ENCODE data around the gene MARS1. TPM values are rescaled to one million over a fixed set of nuclear protein-coding genes. Genes with fewer than 3 reads are reported as not detected.

The MARS1 gene
- total RNA-seq, 4 donors from 2014 or later: 54.2 to 94.6 (median 69.6) TPM

- DNase-seq: no peak
- WGBS, 2 donors: 86 to 93% methylated on average over 12 of the region's 12 CpGs
- Histone ChIP-seq H3K9me3 (no peaks in the 10 kb centered on the region), H3K36me3 (no peaks in the 10 kb centered on the region), H3K4me1 (peaks cover 17 to 34% (median 27%) of the 10 kb centered on the region in 3 donors), H3K27ac (no peak overlapping the region), H3K4me3 (no peak overlapping the region), H3K27me3 (peaks cover 0 to 68% (median 0%) of the 10 kb centered on the region in 4 donors)
- intact Hi-C loops (cut with DNase I): no loop called here
- TF ChIP-seq CTCF (IDR thresholded peaks at IDR 0.05) (no peak), POLR2A (IDR thresholded peaks at IDR 0.05) (no peak)
Measured at GRCh38 chr12:57464569-57464968, 23.3 kb upstream of the MARS1 start.

GRCh38 chr12:57465030-57465746 is 22.7 kb upstream of the MARS1 start:
- TF ChIP-seq CTCF (IDR thresholded peaks at IDR 0.05) (no peak), POLR2A (IDR thresholded peaks at IDR 0.05) (no peak)
- intact Hi-C loops (cut with DNase I): no loop called here
- Histone ChIP-seq H3K4me1 (peaks cover 13 to 28% (median 21%) of the 10 kb centered on the region in 3 donors), H3K4me3 (no peak overlapping the region), H3K27ac (no peak overlapping the region), H3K36me3 (no peaks in the 10 kb centered on the region), H3K9me3 (no peaks in the 10 kb centered on the region), H3K27me3 (peaks cover 0 to 69% (median 0%) of the 10 kb centered on the region in 4 donors)
- DNase-seq: no peak
- WGBS, 2 donors: 83 to 84% methylated on average over 4 to 5 of the region's 6 CpGs

GRCh38 chr12:57465747-57466505 is 21.9 kb upstream of the MARS1 start:
- H3K27ac ChIP-seq: no peak overlapping the region
- no peak for DNase-seq
- WGBS, 2 donors: 78 to 83% methylated on average over 8 to 10 of the region's 14 CpGs
- no peak overlapping the region for H3K4me3 ChIP-seq
- peaks cover 6 to 21% (median 13%) of the 10 kb centered on the region in 3 donors for H3K4me1 ChIP-seq
- peaks cover 0 to 69% (median 0%) of the 10 kb centered on the region in 4 donors for H3K27me3 ChIP-seq
- TF ChIP-seq CTCF (IDR thresholded peaks at IDR 0.05) (no peak), POLR2A (IDR thresholded peaks at IDR 0.05) (no peak)
- H3K9me3 ChIP-seq: no peaks in the 10 kb centered on the region
- intact Hi-C loops (cut with DNase I): no loop called here
- H3K36me3 ChIP-seq: no peaks in the 10 kb centered on the region

- Histone ChIP-seq H3K9me3 (no peaks in the 10 kb centered on the region), H3K27me3 (peaks cover 0 to 71% (median 0%) of the 10 kb centered on the region in 4 donors), H3K4me1 (peaks cover 0 to 7% (median 0%) of the 10 kb centered on the region in 3 donors), H3K27ac (no peak overlapping the region), H3K36me3 (no peaks in the 10 kb centered on the region), H3K4me3 (no peak overlapping the region)
- no peak for DNase-seq
- 62 to 74% methylated on average over 3 to 7 of the region's 12 CpGs for WGBS, 2 donors
- TF ChIP-seq POLR2A (IDR thresholded peaks at IDR 0.05): no peak
- TF ChIP-seq CTCF (IDR thresholded peaks at IDR 0.05): no peak
- intact Hi-C loops (cut with DNase I): no loop called here
Measured at GRCh38 chr12:57467212-57467874, 20.5 kb upstream of the MARS1 start.

Measured in esophagus squamous epithelium (tissue), 5 donors.